Mesenchymal stem cell (in vitro differentiated cells and primary cell): ENCODE results near the gene RASA4B.

Source experiments
- DNase-seq: peaks from one replicate; pipeline ENCODE4 v3.0.0-alpha.2; 2013
- H2AFZ ChIP-seq: one replicate; pipeline ENCODE4 v1.6.1; 2013; ENCODE audit warnings: low read depth, mild to moderate bottlenecking, control low read depth, inconsistent platforms, low read length, moderate library complexity
- H2AK5ac ChIP-seq: 2 replicates; pipeline ENCODE4 v1.6.1; 2013; ENCODE audit warnings: low read length, moderate library complexity, mild to moderate bottlenecking, inconsistent platforms; ENCODE audit not compliant: severe bottlenecking
- H2BK120ac ChIP-seq: one replicate; pipeline ENCODE4 v1.6.1; 2013; ENCODE audit warnings: low read depth, mild to moderate bottlenecking, inconsistent platforms, low read length, moderate library complexity
- H2BK12ac ChIP-seq, 2 experiments: one replicate each; pipeline ENCODE4 v1.6.1; 2013; ENCODE audit warnings: inconsistent platforms in 2 of 2, low read length in 2 of 2, mild to moderate bottlenecking in 2 of 2, moderate library complexity in 2 of 2, control low read depth in 1 of 2
- H2BK15ac ChIP-seq: one replicate; pipeline ENCODE4 v1.6.1; 2013; ENCODE audit warnings: mild to moderate bottlenecking, low read depth, inconsistent platforms; ENCODE audit not compliant: poor library complexity, severe bottlenecking
- H2BK5ac ChIP-seq: 2 replicates; pipeline ENCODE4 v1.6.1; 2013; ENCODE audit warnings: low read depth, mild to moderate bottlenecking, low read length, control low read depth, inconsistent platforms; ENCODE audit not compliant: poor library complexity, severe bottlenecking
- H3K14ac ChIP-seq, 2 experiments: one replicate each; pipeline ENCODE4 v1.6.1; 2013; ENCODE audit warnings: inconsistent platforms in 2 of 2, low read length in 2 of 2, control low read depth in 1 of 2, mild to moderate bottlenecking in 1 of 2, moderate library complexity in 1 of 2
- H3K18ac ChIP-seq, 2 experiments: one replicate each; pipeline ENCODE4 v1.6.1; 2013; ENCODE audit warnings: inconsistent platforms in 2 of 2, low read length in 2 of 2, control low read depth in 1 of 2, low read depth in 1 of 2, mild to moderate bottlenecking in 1 of 2
- H3K23ac ChIP-seq, 2 experiments: one replicate each; pipeline ENCODE4 v1.6.1; 2013; ENCODE audit warnings: inconsistent platforms in 2 of 2, low read length in 2 of 2, mild to moderate bottlenecking in 2 of 2, moderate library complexity in 2 of 2, control low read depth in 1 of 2
- H3K27ac ChIP-seq: 2 replicates; pipeline ENCODE4 v1.5.1; 2013; ENCODE audit warnings: mild to moderate bottlenecking, moderate library complexity, low read length, control low read depth, inconsistent platforms; ENCODE audit not compliant: poor library complexity, severe bottlenecking
- H3K27me3 ChIP-seq, 2 experiments: 2 replicates each; pipeline versions ENCODE4 v1.6.1 to v1.7.0; 2013; ENCODE audit warnings: low read length in 2 of 2, mild to moderate bottlenecking in 2 of 2, moderate library complexity in 2 of 2, control low read depth in 1 of 2, inconsistent platforms in 1 of 2; ENCODE audit not compliant: control insufficient read depth in 1 of 2, insufficient read depth in 1 of 2
- H3K36me3 ChIP-seq, 2 experiments: 2 replicates each; pipeline versions ENCODE4 v1.6.1 to v1.7.0; 2013; ENCODE audit warnings: low read length in 2 of 2, control low read depth in 1 of 2, inconsistent platforms in 1 of 2, low read depth in 1 of 2, mild to moderate bottlenecking in 1 of 2; ENCODE audit not compliant: insufficient read depth in 2 of 2, control insufficient read depth in 1 of 2
- H3K4ac ChIP-seq, 2 experiments: one replicate each; pipeline ENCODE4 v1.6.1; 2013; ENCODE audit warnings: inconsistent platforms in 2 of 2, low read length in 2 of 2, mild to moderate bottlenecking in 2 of 2, moderate library complexity in 2 of 2, control low read depth in 1 of 2, low read depth in 1 of 2
- H3K4me1 ChIP-seq: 2 replicates; pipeline ENCODE4 v1.6.1; 2013; ENCODE audit warnings: low read depth, low read length, control low read depth; ENCODE audit not compliant: control insufficient read depth, insufficient read depth
- H3K4me2 ChIP-seq: 2 replicates; pipeline ENCODE4 v1.6.1; 2013; ENCODE audit warnings: low read length, mild to moderate bottlenecking, inconsistent platforms; ENCODE audit not compliant: poor library complexity, severe bottlenecking
- H3K4me3 ChIP-seq, 2 experiments: 2 replicates each; pipeline versions ENCODE4 v1.5.1 to v1.7.0; 2013; ENCODE audit warnings: low read length in 2 of 2, mild to moderate bottlenecking in 2 of 2, control low read depth in 1 of 2, low read depth in 1 of 2; ENCODE audit not compliant: insufficient read depth in 1 of 2
- H3K79me1 ChIP-seq: replicated peaks from 2 replicates; pipeline ENCODE4 v1.6.1; 2013; ENCODE audit warnings: mild to moderate bottlenecking, control low read depth, low read length, inconsistent platforms; ENCODE audit not compliant: poor library complexity, severe bottlenecking
- H3K9ac ChIP-seq: 2 replicates; pipeline ENCODE4 v1.7.0; 2013; ENCODE audit warnings: mild to moderate bottlenecking, low read length, moderate library complexity
- H3K9me3 ChIP-seq: 2 replicates; pipeline ENCODE4 v1.7.0; 2013; ENCODE audit warnings: mild to moderate bottlenecking, low read length; ENCODE audit not compliant: control insufficient read depth
- H4K8ac ChIP-seq: one replicate; pipeline ENCODE4 v1.6.1; 2013; ENCODE audit warnings: inconsistent platforms, mild to moderate bottlenecking, low read length, moderate library complexity
- H4K91ac ChIP-seq: one replicate; pipeline ENCODE4 v1.6.1; 2013; ENCODE audit warnings: mild to moderate bottlenecking, low read length, inconsistent platforms
- WGBS: methylation state at CpG from one replicate; pipeline ENCODE4 v1.1.7; 2013; ENCODE audit warnings: mixed read lengths; 5-methylcytosine and 5-hydroxymethylcytosine counted together

The RASA4B gene

GRCh38 chr7:102463841-102464576 is 53.6 kb downstream of the RASA4B start:
- Histone ChIP-seq H3K27me3 (no peaks in the 10 kb centered on the region), H3K79me1 (peaks cover 50% of the 10 kb centered on the region), H3K23ac (peak overlapping the region in 1 of 2 experiments; percentile 98), H2BK12ac (peak overlapping the region; percentile 61 to 83), H4K8ac (peak overlapping the region; percentile 99), H2AFZ (peak overlapping the region; percentile 99), H2BK120ac (peak overlapping the region; percentile 44), H3K14ac (peak overlapping the region in 1 of 2 experiments; percentile 97), H3K27ac (peak overlapping the region; percentile 39), H3K4me3 (peak overlapping the region; percentile 99 to 100), H2BK15ac (peak overlapping the region; percentile 74), H3K4me1 (peaks cover 25% of the 10 kb centered on the region), H3K9ac (peak overlapping the region; percentile 99), H3K4ac (peak overlapping the region; percentile 95 to 96), H2BK5ac (no peak overlapping the region), H2AK5ac (peak overlapping the region; percentile 71), H3K18ac (peak overlapping the region; percentile 96 to 99), H3K9me3 (no peaks in the 10 kb centered on the region), H4K91ac (peak overlapping the region; percentile 95), H3K4me2 (peak overlapping the region; percentile 82), H3K36me3 (peaks cover 11 to 45% of the 10 kb centered on the region in 2 experiments)
- DNase-seq = peak; percentile 25
- WGBS = 25% methylated on average over 24 of the region's 24 CpGs

GRCh38 chr7:102460467-102460866 is 57.1 kb downstream of the RASA4B start:
- Histone ChIP-seq H3K18ac (no peak overlapping the region), H3K4me2 (no peak overlapping the region), H3K36me3 (peaks cover 36 to 52% of the 10 kb centered on the region in 2 experiments), H2AFZ (no peak overlapping the region), H2AK5ac (no peak overlapping the region), H2BK120ac (no peak overlapping the region), H3K79me1 (peaks cover 38% of the 10 kb centered on the region), H2BK5ac (no peak overlapping the region), H3K27ac (no peak overlapping the region), H3K9ac (no peak overlapping the region), H3K14ac (no peak overlapping the region), H3K23ac (no peak overlapping the region), H2BK12ac (no peak overlapping the region), H3K4ac (no peak overlapping the region), H3K4me1 (peaks cover 9% of the 10 kb centered on the region), H4K91ac (no peak overlapping the region), H2BK15ac (no peak overlapping the region), H4K8ac (no peak overlapping the region), H3K4me3 (no peak overlapping the region), H3K9me3 (no peaks in the 10 kb centered on the region), H3K27me3 (no peaks in the 10 kb centered on the region)
- WGBS = 98% methylated on average over 8 of the region's 8 CpGs
- no peak for DNase-seq

GRCh38 chr7:102459221-102459844 is 58.2 kb downstream of the RASA4B start:
- no peak overlapping the region for H2AK5ac ChIP-seq
- 98% methylated on average over 20 of the region's 24 CpGs for WGBS

GRCh38 chr7:102457352-102457924 is 60.1 kb downstream of the RASA4B start:
- Histone ChIP-seq H2AFZ (no peak overlapping the region), H3K9ac (no peak overlapping the region), H3K14ac (no peak overlapping the region), H2BK5ac (no peak overlapping the region), H3K27ac (no peak overlapping the region), H4K8ac (no peak overlapping the region), H2AK5ac (no peak overlapping the region), H2BK120ac (no peak overlapping the region), H3K23ac (no peak overlapping the region), H2BK12ac (no peak overlapping the region), H3K4ac (no peak overlapping the region), H2BK15ac (no peak overlapping the region), H3K18ac (no peak overlapping the region), H3K27me3 (no peaks in the 10 kb centered on the region), H3K4me1 (peaks cover 2% of the 10 kb centered on the region), H4K91ac (no peak overlapping the region), H3K9me3 (no peaks in the 10 kb centered on the region), H3K36me3 (peaks cover 36 to 56% of the 10 kb centered on the region in 2 experiments), H3K4me2 (no peak overlapping the region), H3K79me1 (peaks cover 20% of the 10 kb centered on the region), H3K4me3 (no peak overlapping the region)
- 97% methylated on average over 40 of the region's 40 CpGs for WGBS
- DNase-seq = no peak

More at GRCh38 chr7:102459221-102459844, 58.2 kb downstream of the RASA4B start:
- no peak overlapping the region for H3K4me2 ChIP-seq
- H2BK5ac ChIP-seq = no peak overlapping the region
- peaks cover 8% of the 10 kb centered on the region for H3K4me1 ChIP-seq
- H3K36me3 ChIP-seq = peaks cover 36 to 56% of the 10 kb centered on the region in 2 experiments
- H4K91ac ChIP-seq = no peak overlapping the region
- no peak overlapping the region for H3K4ac ChIP-seq
- H3K14ac ChIP-seq = no peak overlapping the region
- H2BK120ac ChIP-seq = no peak overlapping the region
- H3K4me3 ChIP-seq = no peak overlapping the region
- H3K9me3 ChIP-seq = no peaks in the 10 kb centered on the region
- no peak overlapping the region for H2AFZ ChIP-seq
- H3K18ac ChIP-seq = no peak overlapping the region
- peaks cover 32% of the 10 kb centered on the region for H3K79me1 ChIP-seq
- H3K27ac ChIP-seq = no peak overlapping the region
- no peak overlapping the region for H3K23ac ChIP-seq
- H2BK15ac ChIP-seq = no peak overlapping the region
- H3K9ac ChIP-seq = no peak overlapping the region
- no peak for DNase-seq
- no peak overlapping the region for H4K8ac ChIP-seq
- H3K27me3 ChIP-seq = no peaks in the 10 kb centered on the region
- H2BK12ac ChIP-seq = no peak overlapping the region
